ENCODE measurements around the gene NBPF20. TPM values are rescaled to one million over a fixed set of nuclear protein-coding genes. Genes with fewer than 3 reads are reported as not detected.
A peak's percentile ranks its signal among the peaks of the same experiment; 100 is the strongest.
"Not testable (repeated sequence)": the region's sequence is repeated elsewhere in the genome, so short reads cannot be mapped to it uniquely, and the experiment has no call there.

Gene NBPF20
- total RNA-seq, 2 donors from 2014 or later, result 2.0 to 2.1 TPM

GRCh38 chr1:145442340-145442739 is 16.9 kb upstream of the NBPF20 start:
- ATAC-seq; DNase-seq; intact Hi-C loops (cut with DNase I, micrococcal nuclease): not testable (repeated sequence)

GRCh38 chr1:145431363-145432256 is 6.2 kb upstream of the NBPF20 start:
- intact Hi-C loops (cut with DNase I, micrococcal nuclease); DNase-seq: not testable (repeated sequence)
- peak; percentile 29 for ATAC-seq

GRCh38 chr1:145430830-145431229 is 5.4 kb upstream of the NBPF20 start:
- intact Hi-C loops (cut with DNase I, micrococcal nuclease); DNase-seq; ATAC-seq: not testable (repeated sequence)

DNA sequence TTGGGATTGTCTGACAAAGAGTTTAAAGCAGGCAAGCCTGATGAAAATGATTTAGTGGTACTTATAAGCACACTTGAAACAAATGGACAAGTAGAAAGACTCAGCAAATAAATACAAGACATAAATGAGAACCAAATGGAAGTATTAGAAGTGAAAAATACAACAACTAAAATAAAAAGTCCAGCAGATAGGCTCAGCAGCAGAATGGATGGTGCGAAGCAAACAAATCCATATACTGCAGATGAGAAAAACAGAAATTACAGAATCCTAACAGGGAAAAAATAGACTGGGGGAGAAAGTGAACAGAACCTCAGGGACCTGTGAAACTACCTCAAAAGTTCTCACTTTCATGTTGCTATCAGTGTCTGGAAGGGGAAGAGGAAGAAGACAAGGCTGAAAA is 3.9 kb upstream of the NBPF20 start:
- intact Hi-C loops (cut with DNase I, micrococcal nuclease); ATAC-seq; DNase-seq: not testable (repeated sequence)

- intact Hi-C loops (cut with DNase I, micrococcal nuclease); DNase-seq: not testable (repeated sequence)
- ATAC-seq, result peak; percentile 84
Measured at GRCh38 chr1:145424612-145425435, 579 bp downstream of the NBPF20 start.

- ATAC-seq; DNase-seq; intact Hi-C loops (cut with DNase I, micrococcal nuclease): not testable (repeated sequence)
Measured at GRCh38 chr1:145415149-145415548, 10.3 kb downstream of the NBPF20 start.

GRCh38 chr1:145407266-145407665 is 18.1 kb downstream of the NBPF20 start:
- ATAC-seq; DNase-seq; intact Hi-C loops (cut with DNase I, micrococcal nuclease): not testable (repeated sequence)

DNA sequence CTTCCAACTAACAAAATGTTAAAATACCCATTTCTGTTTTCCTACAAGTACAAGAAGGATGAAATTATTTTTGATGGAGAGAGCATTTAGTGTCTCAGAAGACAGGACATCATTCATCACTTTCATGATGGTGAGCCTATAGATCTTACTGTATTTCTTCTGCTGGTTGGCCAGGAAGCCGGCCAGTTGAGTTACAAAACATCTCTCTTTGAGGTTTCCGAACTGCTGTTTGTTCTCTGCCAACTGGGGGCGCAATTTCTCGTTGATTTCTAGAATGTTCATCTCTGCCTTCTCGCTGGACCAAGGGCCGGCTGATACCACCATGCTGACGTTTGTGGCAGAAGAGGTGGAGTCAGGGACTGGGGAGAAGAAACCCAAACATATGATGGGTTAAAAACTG is 20.5 kb downstream of the NBPF20 start:
- DNase-seq; intact Hi-C loops (cut with DNase I, micrococcal nuclease); ATAC-seq: not testable (repeated sequence)

DNA sequence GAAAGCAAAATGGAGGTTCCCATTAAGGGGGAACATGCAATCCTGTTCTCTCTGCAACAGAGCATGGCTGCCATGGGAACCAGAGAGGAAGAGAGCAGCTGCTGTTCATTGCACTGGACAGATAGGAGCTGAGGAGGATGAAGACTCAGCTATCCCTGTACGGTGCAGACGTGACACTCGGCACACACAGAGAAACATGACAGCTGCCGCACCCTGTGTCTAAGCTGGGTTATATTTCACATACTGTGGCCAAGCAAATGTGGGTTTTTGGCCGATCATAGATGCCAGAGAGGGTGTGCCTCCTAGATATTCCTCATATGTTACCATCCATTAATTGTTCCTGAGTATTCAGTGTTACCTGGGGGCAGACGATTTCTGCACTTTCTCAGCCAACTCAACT is 24.7 kb downstream of the NBPF20 start:
- DNase-seq; ATAC-seq; intact Hi-C loops (cut with DNase I, micrococcal nuclease): not testable (repeated sequence)

Other genes with a start within 250 kb of the NBPF20 start
- gene PPIAL4D, start 183.4 kb downstream of the NBPF20 start, total RNA-seq, result not detected
- gene GPR89A, start 182.4 kb upstream of the NBPF20 start, total RNA-seq, result 10 to 100 TPM; 16.7 to 19.8 TPM